ENCODE data around the gene CUX1.
"Not testable (repeated sequence)": the region's sequence is repeated elsewhere in the genome, so short reads cannot be mapped to it uniquely, and the experiment has no call there.

CUX1 gene

GRCh38 chr7:101817471-101818286, at the start of gene CUX1:
Gene CUX1 (plus strand): TSS chr7:101817626. CDS start chr7:101817640, 14 bp downstream.
- DNase-seq, result peak; percentile 58

DNA sequence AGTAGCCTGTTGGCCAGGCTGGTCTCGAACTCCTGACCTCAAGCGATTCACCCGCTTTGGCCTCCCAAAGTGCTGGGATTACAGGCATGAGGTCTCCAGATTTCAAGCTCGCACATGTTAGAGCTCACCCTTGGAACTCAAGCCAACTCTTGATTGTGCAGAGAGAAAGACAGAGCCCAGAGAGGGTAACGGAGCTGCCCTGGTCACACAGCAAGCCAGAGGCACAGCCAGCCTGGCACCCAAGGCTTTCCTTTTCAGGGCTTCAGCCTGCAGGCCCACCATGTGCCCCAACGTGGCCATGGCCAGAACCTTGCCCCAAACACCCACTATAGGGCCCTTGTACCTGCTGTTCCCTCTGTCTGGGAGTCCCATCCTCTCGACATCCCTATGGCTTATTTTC, 49.1 kb upstream of the CUX1 start:
- no peak for DNase-seq

DNA sequence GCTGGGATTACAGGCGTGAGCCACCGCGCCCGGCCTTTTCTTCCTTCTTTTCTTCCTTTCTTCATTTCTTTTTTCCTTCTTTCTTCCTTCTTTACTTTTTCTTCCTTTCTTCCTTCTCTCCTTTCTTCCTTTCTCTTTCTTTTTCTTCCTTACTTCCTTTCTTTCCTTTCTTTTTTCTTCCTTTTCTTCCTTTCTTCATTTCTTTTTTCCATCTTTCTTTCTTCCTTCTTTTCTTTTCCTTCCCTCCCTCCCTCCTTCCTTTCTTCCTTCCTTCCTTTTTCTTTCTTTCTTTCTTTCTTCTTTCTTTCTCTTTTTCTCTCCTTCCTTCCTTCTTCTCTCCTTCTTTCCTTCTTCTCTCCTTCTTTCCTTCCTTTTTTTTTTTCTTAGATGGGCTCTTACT, 47.0 kb upstream of the CUX1 start:
- no peak for DNase-seq

- no peak for DNase-seq
Observed at GRCh38 chr7:101772508-101773211, 44.8 kb upstream of the CUX1 start.

DNA sequence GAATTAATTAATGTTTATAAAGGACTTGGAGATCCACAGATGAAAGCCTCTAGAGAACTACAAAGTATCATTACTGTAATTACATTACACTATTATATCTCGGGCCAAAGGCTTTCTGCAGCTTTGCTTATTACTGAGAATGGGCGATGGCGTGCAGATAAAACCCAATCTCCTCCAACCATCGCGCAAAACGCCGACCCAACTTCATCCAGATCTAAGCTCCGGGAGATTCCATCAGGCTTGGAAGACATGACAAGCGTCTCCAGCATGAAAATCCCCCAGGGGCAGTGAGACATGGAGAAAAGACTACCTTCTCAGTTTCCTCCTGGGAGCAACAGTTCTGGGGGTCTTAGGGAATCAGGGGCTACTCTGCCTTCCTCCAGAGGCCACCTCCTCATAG, 42.2 kb upstream of the CUX1 start:
- no peak for DNase-seq

DNA sequence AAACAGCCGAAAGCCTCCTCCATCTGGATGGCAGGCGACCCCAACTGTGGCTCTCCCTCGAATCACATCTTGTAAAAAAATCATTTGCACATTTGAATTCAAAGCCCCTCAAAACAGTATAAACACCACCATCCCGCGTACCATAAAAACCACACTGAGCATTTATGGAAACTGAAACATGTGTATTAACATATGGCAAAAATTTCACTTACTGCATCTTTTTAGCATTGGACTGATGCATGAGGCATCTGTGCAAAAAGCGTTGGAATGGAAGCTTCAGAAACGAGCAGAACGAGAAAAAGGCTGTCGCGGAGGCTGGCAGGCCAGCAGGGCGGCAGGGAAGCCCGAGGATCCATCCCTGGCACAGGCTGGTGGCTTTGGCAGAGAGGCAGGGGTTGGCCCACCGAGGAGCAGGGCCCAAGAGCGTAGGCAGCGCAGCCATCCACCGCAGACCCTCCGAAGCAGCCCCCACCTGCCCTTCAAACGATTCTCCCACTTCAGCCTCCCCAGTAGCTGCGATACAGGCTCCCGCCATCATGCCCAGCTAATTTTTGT, 39.3 kb upstream of the CUX1 start:
- DNase-seq, result no peak

GRCh38 chr7:101779267-101779666, 38.2 kb upstream of the CUX1 start:
- no peak for DNase-seq

GRCh38 chr7:101780281-101780680, 37.1 kb upstream of the CUX1 start:
- no peak for DNase-seq

GRCh38 chr7:101781439-101781838, 36.0 kb upstream of the CUX1 start:
- no peak for DNase-seq

GRCh38 chr7:101782476-101782875, 35.0 kb upstream of the CUX1 start:
- DNase-seq, result no peak

GRCh38 chr7:101782896-101783295, 34.5 kb upstream of the CUX1 start:
- no peak for DNase-seq

DNA sequence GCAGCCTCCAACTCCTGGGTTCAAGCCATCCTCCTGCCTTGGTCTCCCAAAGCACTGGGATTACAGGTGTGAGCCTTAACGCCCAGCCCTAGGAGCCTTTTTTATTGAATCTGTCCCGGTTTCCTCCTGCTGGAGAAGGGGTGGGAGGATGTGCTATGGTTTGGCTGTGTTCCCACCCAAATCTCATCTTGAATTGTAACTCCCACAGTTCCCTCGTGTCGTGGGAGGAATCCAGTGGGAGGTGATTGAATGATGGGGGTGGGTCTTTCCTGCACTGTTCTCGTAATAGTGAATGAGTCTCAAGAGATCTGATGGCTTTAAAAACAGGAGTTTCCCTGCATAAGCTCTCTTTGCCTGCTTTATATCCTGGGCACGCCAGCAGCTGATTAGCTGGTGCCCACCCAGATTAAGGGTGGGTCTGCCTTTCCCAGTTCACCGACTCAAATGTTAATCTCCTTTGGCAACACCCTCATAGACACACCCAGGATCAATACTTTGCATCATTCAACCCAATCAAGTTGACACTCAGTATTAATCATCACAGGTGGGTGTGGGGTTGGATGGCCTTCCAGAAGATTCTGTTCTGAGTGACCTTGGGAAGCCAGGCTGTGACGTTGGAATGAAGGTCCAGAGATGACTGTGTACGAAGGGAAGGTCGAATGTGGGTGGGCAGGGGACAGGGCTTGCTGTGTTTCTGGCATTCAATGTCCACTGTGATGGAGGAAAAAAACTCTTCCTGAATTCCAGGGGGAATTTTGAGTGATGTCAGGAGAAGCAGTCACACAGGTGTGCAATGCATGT, 33.8 kb upstream of the CUX1 start:
- DNase-seq, result no peak

DNA sequence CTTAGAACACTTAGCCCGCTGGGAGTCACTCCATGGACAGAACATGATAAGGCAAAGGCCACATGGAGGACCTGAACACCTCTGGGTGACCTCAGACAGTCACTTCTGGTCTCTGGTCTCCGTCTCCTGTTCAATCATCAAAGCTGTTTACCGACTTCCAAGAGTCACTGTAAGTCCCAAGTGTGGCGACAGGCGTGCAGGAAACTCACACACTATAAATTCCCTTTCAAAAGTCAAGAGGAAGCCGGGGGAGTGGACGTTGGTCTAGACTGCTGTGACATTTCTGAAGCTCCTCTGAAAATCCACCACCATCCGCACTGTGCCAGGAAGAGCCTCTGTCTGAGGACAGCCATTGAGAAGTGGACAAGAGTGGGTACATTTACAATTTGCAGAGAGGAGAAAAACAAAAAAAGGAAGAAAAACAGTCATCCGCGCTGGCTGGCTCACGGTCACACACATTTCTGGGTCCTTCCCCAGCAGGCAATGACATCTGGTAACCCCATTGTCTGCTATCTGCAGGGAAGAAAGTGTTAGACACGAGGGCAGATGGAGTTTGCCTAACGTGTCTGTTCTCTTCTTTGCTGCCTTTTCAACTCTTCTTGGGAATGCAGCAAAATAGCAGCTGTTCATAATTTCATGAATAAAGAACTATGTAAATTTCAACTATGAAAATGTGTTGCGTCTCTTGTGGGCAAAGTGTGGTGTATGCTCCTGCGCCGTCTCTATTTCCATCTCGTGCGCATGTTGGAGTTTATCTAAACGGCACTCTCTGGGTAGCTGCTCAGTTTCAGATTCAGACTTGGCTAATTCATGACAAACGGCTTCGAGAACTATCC, 32.9 kb upstream of the CUX1 start:
- DNase-seq, result no peak

- no peak for DNase-seq
Observed at GRCh38 chr7:101787864-101788263, 29.6 kb upstream of the CUX1 start.

DNA sequence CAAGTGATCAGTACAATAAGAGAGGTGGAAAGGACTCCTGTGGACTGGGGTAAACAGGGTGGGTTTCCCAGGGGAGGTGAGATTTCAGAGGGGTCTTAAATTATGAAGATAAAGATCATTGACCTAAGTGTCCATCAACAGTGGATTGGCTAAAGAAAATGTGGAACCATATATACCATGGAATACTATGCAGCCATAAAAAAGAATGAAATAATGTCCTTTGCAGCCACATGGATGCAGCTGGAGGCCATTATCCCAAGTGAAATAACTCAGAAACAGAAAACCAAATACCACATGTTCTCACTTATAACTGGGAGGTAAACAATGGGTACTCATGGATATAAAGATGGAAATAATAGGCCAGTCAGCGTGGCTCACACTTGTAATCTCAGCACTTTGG, 28.9 kb upstream of the CUX1 start:
- no peak for DNase-seq

- no peak for DNase-seq
Observed at GRCh38 chr7:101790566-101791293, 26.7 kb upstream of the CUX1 start.

DNA sequence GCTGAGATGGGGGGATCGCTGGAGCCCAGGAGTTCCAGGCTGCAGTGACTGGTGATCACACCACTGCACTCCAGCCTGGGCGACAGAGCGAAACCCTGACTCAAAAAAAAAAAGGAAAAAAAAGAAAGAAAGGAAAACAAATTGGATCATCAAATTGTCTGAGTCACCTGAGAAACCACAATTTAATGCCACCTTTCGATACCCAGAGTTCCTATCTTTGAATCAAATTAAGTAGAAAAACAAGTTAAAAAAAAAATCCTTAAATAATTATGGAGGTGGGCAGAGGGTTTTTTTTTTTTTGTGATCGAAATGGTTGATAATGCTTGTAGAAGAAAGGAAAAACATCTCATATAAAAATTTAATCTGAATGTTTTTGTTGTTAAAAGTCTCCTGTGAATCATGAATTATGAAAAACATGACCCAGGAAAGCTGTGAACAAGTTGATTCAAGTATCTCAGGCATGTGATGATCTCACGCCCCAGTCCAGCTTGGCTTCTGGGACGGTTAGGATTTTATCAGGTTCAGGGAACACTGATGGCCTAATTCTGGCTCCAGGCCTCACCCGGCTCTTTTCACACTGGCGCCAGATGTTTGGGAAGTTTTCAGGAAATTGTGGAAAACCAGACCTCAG, 25.3 kb upstream of the CUX1 start:
- no peak for DNase-seq

- DNase-seq, result not testable (repeated sequence)
Observed at GRCh38 chr7:101792682-101793071, 24.7 kb upstream of the CUX1 start.

GRCh38 chr7:101795461-101795860, 22.0 kb upstream of the CUX1 start:
- DNase-seq, result no peak

- not testable (repeated sequence) for DNase-seq
Observed at GRCh38 chr7:101798173-101798572, 19.3 kb upstream of the CUX1 start.

Measured in 8988T (cell line).